GM18520 (cell line): Measurements from ENCODE around the gene PGM1.

Experiments
- ATAC-seq: cut with Tn5 transposase; IDR thresholded peaks from one replicate; pipeline ENCODE4 v1.9.1; 2021; ENCODE audit not compliant: unreplicated experiment

PGM1 gene

GRCh38 chr1:63600248-63600647, 7.0 kb downstream of the PGM1 start:
- no peak for ATAC-seq

- ATAC-seq = no peak
Measured at GRCh38 chr1:63601061-63601460, 7.8 kb downstream of the PGM1 start.

- ATAC-seq = no peak
Measured at GRCh38 chr1:63601463-63601862, 8.3 kb downstream of the PGM1 start.

GRCh38 chr1:63601912-63602311, 8.7 kb downstream of the PGM1 start:
- no peak for ATAC-seq

- no peak for ATAC-seq
Measured at GRCh38 chr1:63602629-63603028, 9.4 kb downstream of the PGM1 start.

GRCh38 chr1:63603810-63604209, 10.6 kb downstream of the PGM1 start:
- ATAC-seq = no peak

- no peak for ATAC-seq
Measured at GRCh38 chr1:63607322-63607721, 14.1 kb downstream of the PGM1 start.

DNA sequence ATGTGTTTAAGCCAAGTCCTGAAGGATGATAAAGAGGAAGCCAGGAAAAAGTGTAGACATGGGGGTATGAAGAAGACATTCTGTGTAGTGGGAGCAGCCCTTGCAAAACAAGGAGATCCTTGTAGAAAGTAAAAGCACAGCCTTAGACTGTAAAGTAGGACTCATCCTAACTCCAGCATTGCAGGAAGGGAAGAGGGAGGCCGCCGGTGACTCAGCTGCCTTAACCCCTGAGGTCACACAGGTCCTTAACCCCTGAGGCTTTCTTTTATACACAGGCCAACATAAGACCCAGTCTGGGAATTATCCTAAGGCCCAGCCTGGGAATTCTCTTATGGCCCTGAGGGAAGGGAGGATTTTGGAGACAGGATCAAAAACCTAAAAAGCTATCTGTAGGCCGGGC, 18.0 kb downstream of the PGM1 start:
- no peak for ATAC-seq

DNA sequence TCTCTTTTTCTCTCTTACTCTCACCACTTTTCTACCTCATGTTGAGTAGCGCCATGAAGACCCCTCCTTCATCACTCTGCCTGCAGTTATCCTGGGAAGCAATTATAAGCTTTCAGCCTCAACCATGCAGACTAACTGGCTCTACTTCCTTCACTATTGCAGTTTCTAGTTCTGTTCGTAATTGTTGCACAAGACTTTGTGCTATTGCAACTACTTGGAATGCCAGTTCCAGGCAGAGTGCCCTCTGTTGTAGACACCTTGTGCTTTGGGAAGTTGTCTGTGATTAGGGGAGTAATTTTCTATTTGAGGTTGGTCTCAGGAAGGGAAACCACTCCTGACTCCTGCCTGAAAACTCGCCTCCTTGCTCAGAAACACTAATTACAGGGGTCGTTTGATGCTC, 19.4 kb downstream of the PGM1 start:
- ATAC-seq = no peak

DNA sequence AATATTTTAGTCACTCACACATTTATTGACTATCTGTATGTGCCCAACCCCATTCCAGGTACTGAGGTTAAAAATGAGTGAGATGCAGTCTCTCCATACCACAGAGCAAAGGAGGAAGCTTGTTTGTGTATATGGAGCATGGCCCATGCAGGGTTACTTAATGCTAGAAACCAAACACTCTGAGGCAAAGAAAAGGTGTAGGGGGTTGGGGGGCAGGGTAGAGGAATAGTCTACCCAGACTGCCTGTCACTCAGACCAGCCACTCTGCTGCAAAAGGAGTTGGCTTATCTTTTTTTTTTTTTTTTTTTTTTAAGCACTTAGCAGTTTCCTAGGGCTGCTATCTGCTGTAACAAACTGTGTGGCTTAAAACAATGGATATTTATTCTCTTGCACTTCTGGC, 19.8 kb downstream of the PGM1 start:
- no peak for ATAC-seq

GRCh38 chr1:63615768-63616420, 22.7 kb downstream of the PGM1 start:
- ATAC-seq = no peak

DNA sequence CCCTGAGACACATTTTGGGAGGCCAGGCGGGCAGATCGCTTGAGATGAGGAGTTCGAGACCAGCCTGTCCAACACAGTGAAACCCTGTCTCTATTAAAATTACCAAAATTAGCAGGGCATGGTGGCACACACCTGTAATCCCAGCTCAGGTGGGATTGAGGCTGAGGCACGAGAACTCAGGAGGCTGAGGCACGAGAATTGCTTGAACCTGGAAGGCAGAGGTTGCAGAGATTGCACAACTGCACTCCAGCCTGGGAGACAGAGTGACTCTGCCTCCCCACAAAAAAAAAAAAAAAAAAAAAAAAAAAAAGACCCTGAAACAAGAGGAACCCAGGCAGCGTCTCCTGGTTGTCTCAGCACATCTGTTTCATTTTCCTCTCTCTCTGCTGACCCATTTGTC, 24.2 kb downstream of the PGM1 start:
- no peak for ATAC-seq

DNA sequence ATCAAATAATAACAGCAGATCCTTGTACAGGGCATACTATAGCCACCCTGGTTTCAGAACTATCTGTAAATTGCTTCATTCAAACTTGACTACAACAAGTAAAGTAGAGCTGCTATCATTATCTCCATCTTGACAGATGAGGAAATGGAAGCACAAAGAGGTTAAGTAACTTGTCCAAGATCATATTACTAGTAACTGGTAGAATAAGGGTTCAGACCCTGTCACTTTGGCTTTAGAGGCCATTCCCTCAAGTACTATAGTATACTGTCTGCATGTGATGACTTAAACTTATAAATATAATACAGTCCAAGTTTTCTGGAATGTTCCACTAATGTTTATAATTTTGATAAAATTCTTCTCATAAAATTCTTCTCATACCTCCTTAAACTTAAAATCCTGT, 24.8 kb downstream of the PGM1 start:
- no peak for ATAC-seq

DNA sequence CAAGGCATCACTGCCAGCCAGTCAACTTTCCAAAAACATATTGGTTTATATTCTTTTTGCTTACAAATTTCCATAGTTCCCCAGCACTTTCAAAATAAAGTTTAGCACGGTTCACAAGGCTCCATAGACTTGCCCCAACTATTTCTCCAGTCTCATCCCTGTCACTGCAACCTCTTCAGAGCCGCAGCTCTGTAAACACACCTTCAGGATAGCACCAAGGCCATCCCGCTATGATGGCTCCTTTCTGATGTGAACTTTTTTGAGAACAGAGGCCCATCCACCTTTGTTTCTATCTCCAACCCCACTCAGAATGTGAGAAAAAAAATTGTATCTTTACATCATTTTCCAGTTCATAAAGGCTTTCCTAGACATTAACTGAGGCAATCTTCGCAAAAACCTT, 26.3 kb downstream of the PGM1 start:
- no peak for ATAC-seq

DNA sequence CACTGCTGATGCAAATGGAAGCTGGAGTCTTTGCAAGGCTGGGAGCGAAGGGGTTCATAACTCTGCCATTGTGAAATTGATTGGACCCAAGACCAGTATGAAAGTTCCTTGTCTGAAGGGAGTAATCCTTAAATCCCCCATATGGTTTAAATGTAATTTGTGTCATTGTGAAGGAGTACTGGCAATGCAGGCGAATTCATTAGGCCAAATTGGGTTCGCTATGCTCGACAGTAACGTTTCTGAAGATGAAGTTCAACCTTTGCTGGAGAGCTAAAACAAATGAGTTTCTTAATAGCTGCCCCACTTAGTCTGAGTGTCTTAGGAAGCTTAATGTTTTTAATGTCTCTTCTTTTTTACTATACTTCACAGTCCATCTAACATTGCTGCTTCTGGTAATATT, 27.5 kb downstream of the PGM1 start:
- no peak for ATAC-seq

DNA sequence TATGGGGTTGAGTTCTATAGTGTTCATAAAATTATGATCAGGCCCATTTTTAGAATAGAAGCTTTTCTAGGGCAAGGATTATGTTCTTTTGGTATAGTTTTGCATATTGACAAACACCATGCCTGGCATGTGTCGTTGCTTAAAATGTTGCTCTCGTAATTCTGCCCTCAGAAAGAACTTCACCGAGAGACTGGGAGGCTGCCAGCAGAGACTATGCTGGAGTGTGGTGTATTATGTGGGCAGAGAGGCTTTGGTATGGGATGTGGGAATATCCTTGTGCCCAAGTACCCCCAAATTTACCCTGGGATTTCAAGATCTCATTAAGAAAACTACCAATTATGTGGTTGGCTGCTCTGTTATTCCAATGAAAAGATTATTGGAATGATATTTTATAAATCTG, 27.9 kb downstream of the PGM1 start:
- ATAC-seq = no peak

DNA sequence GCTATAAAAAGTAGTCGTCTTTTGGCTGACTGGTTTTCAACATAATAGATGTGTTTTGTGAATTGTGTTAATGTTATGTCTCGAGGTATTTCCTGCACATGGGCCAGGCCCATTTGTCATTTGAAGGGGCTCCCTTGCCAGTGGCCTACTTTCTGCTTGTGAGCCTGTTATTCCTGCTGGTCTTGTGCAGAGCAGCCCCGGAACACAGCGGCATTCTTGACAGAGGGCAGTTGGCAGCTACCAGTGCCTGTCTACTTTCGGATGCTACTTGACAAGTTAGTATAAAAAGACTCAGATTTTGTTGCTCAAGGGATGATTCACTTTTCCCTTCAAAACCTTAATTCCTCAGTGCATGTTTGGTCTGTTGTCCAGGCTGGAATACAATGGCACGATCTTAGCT, 28.5 kb downstream of the PGM1 start:
- ATAC-seq = no peak

DNA sequence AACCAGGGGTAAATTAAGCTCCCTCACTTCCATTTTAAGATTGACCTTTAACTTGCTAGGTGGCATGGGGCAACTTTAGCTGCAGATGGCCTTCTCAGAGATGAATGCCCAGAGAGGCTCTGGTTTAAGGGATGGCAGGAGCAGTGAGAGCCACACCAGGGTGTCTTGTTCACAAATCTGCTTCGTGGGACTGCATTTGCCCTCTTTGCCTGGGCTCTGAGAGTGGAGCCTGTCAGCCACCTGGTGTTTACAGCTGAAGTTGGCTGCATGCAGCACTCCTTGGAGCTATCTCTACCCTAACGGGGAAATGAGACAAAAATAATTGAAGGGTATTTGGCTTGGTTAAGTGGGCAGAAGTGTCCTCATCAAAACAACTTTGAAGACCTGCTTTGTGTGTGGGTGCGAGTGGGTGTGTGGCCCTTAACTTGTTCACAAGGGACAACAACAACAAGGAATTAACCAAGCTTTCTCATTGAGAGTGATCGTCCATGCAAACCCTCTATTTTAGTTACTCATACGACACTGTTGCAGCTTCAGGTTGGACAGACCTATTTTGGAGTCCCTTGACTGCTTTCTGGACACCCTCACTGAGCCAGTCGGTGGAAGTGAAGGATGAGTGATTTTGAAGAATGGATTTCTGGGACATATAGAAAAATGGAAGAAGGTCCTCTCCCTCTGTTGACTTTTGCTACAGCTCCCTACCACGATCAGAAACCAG, 29.8 kb downstream of the PGM1 start:
- no peak for ATAC-seq

- ATAC-seq = no peak
Measured at GRCh38 chr1:63623952-63624351, 30.7 kb downstream of the PGM1 start.

DNA sequence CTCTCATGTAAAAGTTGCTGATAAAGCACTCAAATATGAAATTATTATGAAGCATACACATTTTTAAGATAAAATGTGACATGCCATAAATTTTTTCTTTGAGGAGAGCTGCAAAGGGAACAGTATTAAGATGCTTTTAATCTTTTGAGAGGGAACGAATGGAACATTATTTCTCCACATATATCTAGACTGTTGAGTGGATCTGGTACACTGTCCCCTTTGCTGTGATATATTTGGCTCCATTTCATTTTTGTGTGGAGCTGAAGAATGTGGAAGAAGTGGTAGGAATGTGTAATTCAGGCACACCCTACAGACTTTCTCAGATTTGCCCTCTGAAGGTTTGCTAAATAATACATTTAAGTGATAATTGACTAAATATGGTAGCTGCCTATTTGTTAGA, 31.7 kb downstream of the PGM1 start:
- ATAC-seq = no peak

- no peak for ATAC-seq
Measured at GRCh38 chr1:63626222-63626621, 33.0 kb downstream of the PGM1 start.

- ATAC-seq = no peak
Measured at GRCh38 chr1:63628607-63629006, 35.4 kb downstream of the PGM1 start.

DNA sequence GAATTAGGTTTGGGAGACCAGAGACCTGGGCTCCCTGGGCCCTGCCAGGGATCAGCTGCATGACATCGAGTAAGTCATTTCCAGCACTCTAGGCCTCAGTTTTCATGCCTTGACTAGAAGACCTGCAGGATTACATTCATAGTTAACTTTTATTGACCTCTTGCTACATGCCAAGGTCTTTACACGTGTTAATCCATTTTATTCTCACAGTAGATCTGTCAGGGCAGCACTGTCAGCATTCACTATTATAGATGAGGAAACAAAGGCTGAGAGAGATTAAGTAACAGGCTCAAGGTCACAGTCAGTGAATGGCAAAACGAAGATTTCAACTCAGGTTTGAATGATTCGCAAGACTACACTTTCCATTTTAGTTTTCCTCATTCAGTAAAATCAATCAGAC, 37.0 kb downstream of the PGM1 start:
- ATAC-seq = no peak
